HepG2 (cell line): Measurements from ENCODE around the gene IL1RL2. TPM values are rescaled to one million over a fixed set of nuclear protein-coding genes. Genes with fewer than 3 reads are reported as not detected.
A peak's percentile ranks its signal among the peaks of the same experiment; 100 is the strongest.

Source experiments
- ARNTL ChIP-seq: sonication (generic); formaldehyde crosslinking; IDR thresholded peaks from 2 replicates; pipeline ENCODE4 v1.4.0; 2020; ENCODE audit warnings: mild to moderate bottlenecking, missing genetic modification reagents
- BRF2 ChIP-seq: sonication (generic); formaldehyde crosslinking; IDR thresholded peaks from 2 replicates; pipeline ENCODE4 v1.8.1; 2022; ENCODE audit warnings: mild to moderate bottlenecking, missing genetic modification reagents
- CTCF ChIP-seq: sonication (generic); formaldehyde crosslinking; IDR thresholded peaks from 2 replicates; pipeline ENCODE4 v1.5.0; 2020; ENCODE audit warnings: mild to moderate bottlenecking, missing genetic modification reagents, moderate library complexity
- E2F5 ChIP-seq: sonication (generic); formaldehyde crosslinking; conservative IDR thresholded peaks from 2 replicates; pipeline ENCODE4 v1.4.0; 2020; ENCODE audit warnings: missing genetic modification reagents
- ELF4 ChIP-seq: sonication (generic); formaldehyde crosslinking; IDR thresholded peaks from 2 replicates; pipeline ENCODE4 v1.5.0; 2020; ENCODE audit warnings: missing genetic modification reagents, mild to moderate bottlenecking, moderate library complexity, borderline replicate concordance
- FOXC1 ChIP-seq: sonication (generic); formaldehyde crosslinking; IDR thresholded peaks from 2 replicates; pipeline ENCODE4 v1.8.0; 2022; ENCODE audit warnings: mild to moderate bottlenecking, missing genetic modification reagents, borderline replicate concordance
- FOXJ3 ChIP-seq: sonication (generic); formaldehyde crosslinking; IDR thresholded peaks from 2 replicates; pipeline ENCODE4 v1.4.0; 2020; ENCODE audit warnings: missing genetic modification reagents, mild to moderate bottlenecking, borderline replicate concordance
- MXD4 ChIP-seq: IDR thresholded peaks from 2 replicates; pipeline ENCODE4 v1.6.1; 2016; ENCODE audit warnings: mild to moderate bottlenecking, missing biosample characterization, missing genetic modification reagents
- NR2F6 ChIP-seq, 2 experiments: IDR thresholded peaks; 2 replicates each; pipeline ENCODE4 v1.6.1; 2016; ENCODE audit warnings: antibody characterized with exemption in 1 of 2, mild to moderate bottlenecking in 1 of 2
- NR3C1 ChIP-seq: sonication (generic); formaldehyde crosslinking; IDR thresholded peaks from 2 replicates; pipeline ENCODE4 v1.4.0; 2020; ENCODE audit warnings: missing genetic modification reagents
- NRL ChIP-seq: sonication (generic); formaldehyde crosslinking; IDR thresholded peaks from 2 replicates; pipeline ENCODE4 v1.5.0; 2020; ENCODE audit warnings: missing genetic modification reagents, mild to moderate bottlenecking, moderate library complexity, borderline replicate concordance
- SNAI1 ChIP-seq: sonication (generic); formaldehyde crosslinking; IDR thresholded peaks from 2 replicates; pipeline ENCODE4 v1.5.0; 2020; ENCODE audit warnings: mild to moderate bottlenecking, missing genetic modification reagents, borderline replicate concordance
- SPEN ChIP-seq: sonication (generic); formaldehyde crosslinking; IDR thresholded peaks from 2 replicates; pipeline ENCODE4 v1.5.1; 2020; ENCODE audit warnings: low read depth, mild to moderate bottlenecking, missing genetic modification reagents
- THAP11 ChIP-seq: IDR thresholded peaks from 2 replicates; pipeline ENCODE4 v1.6.1; 2016; ENCODE audit warnings: missing biosample characterization, missing genetic modification reagents
- ZBTB38 ChIP-seq: sonication (generic); formaldehyde crosslinking; IDR thresholded peaks from 2 replicates; pipeline ENCODE4 v1.5.1; 2020; ENCODE audit warnings: mild to moderate bottlenecking, missing genetic modification reagents
- ZBTB42 ChIP-seq: sonication (generic); formaldehyde crosslinking; IDR thresholded peaks from 2 replicates; pipeline ENCODE4 v1.5.0; 2020; ENCODE audit warnings: mild to moderate bottlenecking, missing genetic modification reagents
- ZFYVE20 ChIP-seq: sonication (generic); formaldehyde crosslinking; IDR thresholded peaks from 2 replicates; pipeline ENCODE4 v1.8.0; 2023; ENCODE audit warnings: low read depth, mild to moderate bottlenecking, moderate library complexity, missing genetic modification reagents, borderline replicate concordance
- ZHX1 ChIP-seq: sonication (generic); formaldehyde crosslinking; IDR thresholded peaks from 2 replicates; pipeline ENCODE4 v1.8.1; 2022; ENCODE audit warnings: low read depth, mild to moderate bottlenecking, missing genetic modification reagents
- ZMYM4 ChIP-seq: sonication (generic); formaldehyde crosslinking; IDR thresholded peaks from 2 replicates; pipeline ENCODE4 v1.8.1; 2023; ENCODE audit warnings: mild to moderate bottlenecking, missing genetic modification reagents
- ZNF329 ChIP-seq: sonication (generic); formaldehyde crosslinking; IDR thresholded peaks from 2 replicates; pipeline ENCODE4 v1.9.0; 2021; ENCODE audit warnings: low read depth, mild to moderate bottlenecking, missing genetic modification reagents
- ZNF34 ChIP-seq: sonication (generic); formaldehyde crosslinking; IDR thresholded peaks from 2 replicates; pipeline ENCODE4 v1.4.0; 2020; ENCODE audit warnings: mild to moderate bottlenecking, missing genetic modification reagents, borderline replicate concordance
- polyA plus RNA-seq, 8 experiments: library from polyadenylated mRNA; depleted of rRNA in 3 of 8; stranded (reverse) in 7 of 8; unstranded in 1 of 8; fragments of >200 nt; fragmentation: Illumina TruSeq in 4 of 8; extraction: Trizol in 4 of 8; gene quantifications; 2 replicates each; pipeline versions ENCODE4 v1.2.1 to v1.2.3, GENCODE V29; 2011 to 2016; ENCODE audit warnings: low read depth in 4 of 8, missing spikeins in 1 of 8, mixed read lengths in 1 of 8; ENCODE audit not compliant: insufficient read depth in 1 of 8
- total RNA-seq, 5 experiments: library from RNA; depleted of rRNA; stranded (reverse); fragments of >200 nt; fragmentation: Illumina TruSeq; extraction: Trizol; gene quantifications; 2 replicates each; pipeline ENCODE4 v1.2.3, GENCODE V29; 2016; ENCODE audit warnings: low read depth in 1 of 5

Gene IL1RL2
- total and polyA plus RNA-seq, 2 of the 13 experiments (the other 11 are each of a cell fraction or from before 2014, with no cell fraction given), result 0.03 TPM; not detected in 1

DNA sequence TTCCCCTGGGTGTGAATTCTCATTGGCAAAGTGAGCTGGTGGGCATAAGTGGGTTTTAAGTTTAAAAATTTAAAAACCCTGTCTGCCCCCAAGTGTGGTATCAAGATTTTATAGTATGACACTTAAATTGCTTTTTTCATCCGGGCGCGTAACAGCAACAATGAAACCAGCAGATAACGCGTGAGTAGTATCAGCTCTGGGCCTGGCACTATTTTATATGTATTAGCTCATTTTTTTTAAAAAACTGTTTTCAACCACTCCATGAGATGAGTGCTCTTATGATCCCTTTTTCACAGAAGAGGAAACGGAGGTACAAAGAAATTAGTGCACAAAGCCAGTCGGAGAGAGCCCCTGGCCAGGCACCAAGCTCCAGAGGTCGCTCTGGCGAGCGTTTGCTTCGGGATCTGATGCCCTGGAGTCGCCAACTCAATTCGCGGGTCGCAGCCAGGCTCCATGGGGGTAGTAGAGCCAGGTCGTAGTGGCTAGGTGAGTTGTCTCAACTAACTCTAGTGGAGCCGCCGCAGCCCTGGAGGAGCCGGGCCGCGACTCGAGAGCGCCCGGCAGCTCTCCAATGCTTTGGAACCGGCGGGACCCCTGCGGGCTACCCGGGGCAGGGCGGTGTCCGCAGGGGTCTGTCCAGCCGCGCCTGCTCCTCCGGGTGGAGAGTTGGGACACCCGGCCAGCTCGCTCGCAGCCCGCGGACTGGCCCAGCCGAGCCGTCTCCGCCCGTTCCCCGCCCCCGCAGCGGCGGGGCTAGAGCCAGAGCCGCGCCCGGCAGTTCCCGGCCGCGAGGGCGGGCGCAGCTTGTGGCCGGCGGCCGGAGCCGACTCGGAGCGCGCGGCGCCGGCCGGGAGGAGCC, 44.6 kb upstream of the IL1RL2 start, which contains the start of gene IL1R1 (continued):
- TF ChIP-seq CTCF (CRISPR knock-in tag), result peak; percentile 28; the same call in 1 of the 2 replicates
- TF ChIP-seq BRF2 (CRISPR knock-in tag), result no peak
- no peak for TF ChIP-seq FOXJ3 (CRISPR knock-in tag)
- TF ChIP-seq MXD4 (CRISPR knock-in tag), result no peak
- TF ChIP-seq ARNTL (CRISPR knock-in tag), result no peak
- no peak for TF ChIP-seq ZFYVE20 (CRISPR knock-in tag)
- no peak for TF ChIP-seq ZBTB42 (CRISPR knock-in tag)
- no peak for TF ChIP-seq ZBTB38 (CRISPR knock-in tag)
- TF ChIP-seq ZNF34, result 0 out of 2 replicates have a peak, but pooled peaks have one; percentile 71
- no peak for TF ChIP-seq NR2F6 (IDR thresholded peaks at IDR 0.05)
- no peak for TF ChIP-seq NR2F6 (CRISPR knock-in tag; IDR thresholded peaks at IDR 0.05)
- TF ChIP-seq SPEN (CRISPR knock-in tag), result no peak
- no peak for TF ChIP-seq E2F5 (CRISPR knock-in tag)
- no peak for TF ChIP-seq ZHX1 (CRISPR knock-in tag)
- peak; percentile 45; the same call in 1 of the 2 replicates for TF ChIP-seq THAP11 (CRISPR knock-in tag)
- no peak for TF ChIP-seq ELF4 (CRISPR knock-in tag)
- TF ChIP-seq ZNF329 (CRISPR knock-in tag), result peak; percentile 81; the same call in 1 of the 2 replicates
- no peak for TF ChIP-seq NR3C1 (CRISPR knock-in tag)
- no peak; the same call in none of the 2 replicates for TF ChIP-seq FOXC1
- no peak; the same call in 1 of the 2 replicates for TF ChIP-seq SNAI1 (CRISPR knock-in tag)
- no peak for TF ChIP-seq NRL (CRISPR knock-in tag)
- TF ChIP-seq ZMYM4 (CRISPR knock-in tag), result peak; percentile 38; the same call in 1 of the 2 replicates
